HEK293 (cell line): ENCODE data around the gene IFNL1.
A peak's percentile ranks its signal among the peaks of the same experiment; 100 is the strongest.

ENCODE experiments used
- SCRT1 ChIP-seq: fragments of 450-650 bp; formaldehyde crosslinking; IDR thresholded peaks from 2 replicates; pipeline ENCODE4 v1.5.1; 2016; ENCODE audit warnings: missing biosample characterization, missing genetic modification characterization, borderline replicate concordance
- YY2 ChIP-seq: fragments of 450-650 bp; formaldehyde crosslinking; IDR thresholded peaks from 2 replicates; pipeline ENCODE4 v1.5.1; 2016; ENCODE audit warnings: missing biosample characterization, missing genetic modification characterization
- ZNF10 ChIP-seq: fragments of 450-650 bp; formaldehyde crosslinking; IDR thresholded peaks from 2 replicates; pipeline ENCODE4 v1.5.1; 2017; ENCODE audit warnings: missing biosample characterization, missing genetic modification characterization
- ZNF132 ChIP-seq: fragments of 450-650 bp; formaldehyde crosslinking; IDR thresholded peaks from 2 replicates; pipeline ENCODE4 v1.5.1; 2017; ENCODE audit warnings: missing biosample characterization, missing genetic modification characterization, borderline replicate concordance
- ZNF155 ChIP-seq: fragments of 450-650 bp; formaldehyde crosslinking; IDR thresholded peaks from 2 replicates; pipeline ENCODE4 v1.5.1; 2016; ENCODE audit warnings: missing biosample characterization, missing genetic modification characterization
- ZNF16 ChIP-seq: fragments of 450-650 bp; formaldehyde crosslinking; IDR thresholded peaks from 2 replicates; pipeline ENCODE4 v1.5.1; 2016; ENCODE audit warnings: low read depth, missing biosample characterization, missing genetic modification characterization
- ZNF2 ChIP-seq: fragments of 450-650 bp; formaldehyde crosslinking; IDR thresholded peaks from 2 replicates; pipeline ENCODE4 v1.5.1; 2016; ENCODE audit warnings: missing biosample characterization, missing genetic modification characterization
- ZNF211 ChIP-seq: fragments of 450-650 bp; formaldehyde crosslinking; IDR thresholded peaks from 2 replicates; pipeline ENCODE4 v1.5.1; 2016; ENCODE audit warnings: low read depth, missing biosample characterization, missing genetic modification characterization
- ZNF248 ChIP-seq: fragments of 450-650 bp; formaldehyde crosslinking; IDR thresholded peaks from 2 replicates; pipeline ENCODE4 v1.5.1; 2017; ENCODE audit warnings: missing biosample characterization, missing genetic modification characterization
- ZNF266 ChIP-seq: fragments of 450-650 bp; formaldehyde crosslinking; IDR thresholded peaks from 2 replicates; pipeline ENCODE4 v1.5.1; 2016; ENCODE audit warnings: missing biosample characterization, missing genetic modification characterization, low read depth
- ZNF366 ChIP-seq: fragments of 450-650 bp; formaldehyde crosslinking; conservative IDR thresholded peaks from 2 replicates; pipeline ENCODE4 v1.5.1; 2016; ENCODE audit warnings: missing biosample characterization, missing genetic modification characterization
- ZNF394 ChIP-seq: fragments of 450-650 bp; formaldehyde crosslinking; IDR thresholded peaks from 2 replicates; pipeline ENCODE4 v1.5.1; 2016; ENCODE audit warnings: missing biosample characterization, missing genetic modification characterization, mild to moderate bottlenecking, moderate library complexity, borderline replicate concordance
- ZNF48 ChIP-seq: fragments of 450-650 bp; formaldehyde crosslinking; IDR thresholded peaks from 2 replicates; pipeline ENCODE4 v1.5.1; 2016; ENCODE audit warnings: missing biosample characterization, missing genetic modification characterization
- ZNF544 ChIP-seq: fragments of 450-650 bp; formaldehyde crosslinking; IDR thresholded peaks from 2 replicates; pipeline ENCODE4 v1.5.0; 2017; ENCODE audit warnings: missing biosample characterization, missing genetic modification characterization
- ZNF560 ChIP-seq: fragments of 450-650 bp; formaldehyde crosslinking; IDR thresholded peaks from 2 replicates; pipeline ENCODE4 v1.5.1; 2017; ENCODE audit warnings: missing biosample characterization, missing genetic modification characterization, borderline replicate concordance
- ZNF645 ChIP-seq: fragments of 450-650 bp; formaldehyde crosslinking; IDR thresholded peaks from 2 replicates; pipeline ENCODE4; 2016; ENCODE audit warnings: missing biosample characterization, missing genetic modification characterization
- ZNF670 ChIP-seq: fragments of 450-650 bp; formaldehyde crosslinking; IDR thresholded peaks from 2 replicates; pipeline ENCODE4 v1.5.1; 2016; ENCODE audit warnings: missing biosample characterization, missing genetic modification characterization, low read depth
- ZNF692 ChIP-seq: fragments of 450-650 bp; formaldehyde crosslinking; IDR thresholded peaks from 2 replicates; pipeline ENCODE4 v1.5.1; 2016; ENCODE audit warnings: missing biosample characterization, missing genetic modification characterization
- ZNF768 ChIP-seq: fragments of 450-650 bp; formaldehyde crosslinking; IDR thresholded peaks from 2 replicates; pipeline ENCODE4 v1.5.1; 2018; ENCODE audit warnings: missing biosample characterization, mild to moderate bottlenecking, missing genetic modification characterization
- ZNF777 ChIP-seq: fragments of 450-650 bp; formaldehyde crosslinking; IDR thresholded peaks from 2 replicates; pipeline ENCODE4 v1.5.1; 2017; ENCODE audit warnings: missing biosample characterization, missing genetic modification characterization, borderline replicate concordance
- ZNF785 ChIP-seq: fragments of 450-650 bp; formaldehyde crosslinking; IDR thresholded peaks from 2 replicates; pipeline ENCODE4 v1.5.1; 2016; ENCODE audit warnings: missing biosample characterization, missing genetic modification characterization
- TF ChIP-seq, protein P1 (sequence below): sonication (generic); formaldehyde crosslinking; IDR thresholded peaks from 2 replicates; pipeline ENCODE4 v1.8.1; 2022; ENCODE audit warnings: mild to moderate bottlenecking, moderate library complexity, missing genetic modification reagents
- TF ChIP-seq, protein P2 (sequence below): fragments of 450-650 bp; formaldehyde crosslinking; IDR thresholded peaks from 2 replicates; pipeline ENCODE4 v1.5.1; 2016; ENCODE audit warnings: missing biosample characterization, missing genetic modification characterization
- TF ChIP-seq, protein P3 (sequence below): fragments of 450-650 bp; formaldehyde crosslinking; IDR thresholded peaks from 2 replicates; pipeline ENCODE4 v1.5.1; 2017; ENCODE audit warnings: missing biosample characterization, missing genetic modification characterization
- TF ChIP-seq, protein P4 (sequence below): fragments of 450-650 bp; formaldehyde crosslinking; IDR thresholded peaks from 2 replicates; pipeline ENCODE4 v1.5.1; 2016; ENCODE audit warnings: missing biosample characterization, missing genetic modification characterization
- TF ChIP-seq, protein P5 (sequence below): fragments of 450-650 bp; formaldehyde crosslinking; IDR thresholded peaks from 2 replicates; pipeline ENCODE4 v1.5.1; 2016; ENCODE audit warnings: missing biosample characterization, missing genetic modification characterization

IFNL1 gene

GRCh38 chr19:39341719-39342604 is 45.8 kb downstream of the IFNL1 start, which contains the start of gene SAMD4B (continued):
- TF ChIP-seq, protein P1, sequence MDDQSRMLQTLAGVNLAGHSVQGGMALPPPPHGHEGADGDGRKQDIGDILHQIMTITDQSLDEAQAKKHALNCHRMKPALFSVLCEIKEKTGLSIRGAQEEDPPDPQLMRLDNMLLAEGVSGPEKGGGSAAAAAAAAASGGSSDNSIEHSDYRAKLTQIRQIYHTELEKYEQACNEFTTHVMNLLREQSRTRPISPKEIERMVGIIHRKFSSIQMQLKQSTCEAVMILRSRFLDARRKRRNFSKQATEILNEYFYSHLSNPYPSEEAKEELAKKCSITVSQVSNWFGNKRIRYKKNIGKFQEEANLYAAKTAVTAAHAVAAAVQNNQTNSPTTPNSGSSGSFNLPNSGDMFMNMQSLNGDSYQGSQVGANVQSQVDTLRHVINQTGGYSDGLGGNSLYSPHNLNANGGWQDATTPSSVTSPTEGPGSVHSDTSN (CRISPR knock-in tag) = peak; percentile 93
- TF ChIP-seq ZNF248 (tag by site-specific recombination) = no peak
- TF ChIP-seq ZNF48 (tag by site-specific recombination) = no peak
- TF ChIP-seq ZNF645 = no peak
- no peak for TF ChIP-seq ZNF560 (tag by site-specific recombination)
- TF ChIP-seq ZNF132 = no peak
- peak; percentile 23; the same call in 1 of the 2 replicates for TF ChIP-seq SCRT1
- TF ChIP-seq, protein P2, sequence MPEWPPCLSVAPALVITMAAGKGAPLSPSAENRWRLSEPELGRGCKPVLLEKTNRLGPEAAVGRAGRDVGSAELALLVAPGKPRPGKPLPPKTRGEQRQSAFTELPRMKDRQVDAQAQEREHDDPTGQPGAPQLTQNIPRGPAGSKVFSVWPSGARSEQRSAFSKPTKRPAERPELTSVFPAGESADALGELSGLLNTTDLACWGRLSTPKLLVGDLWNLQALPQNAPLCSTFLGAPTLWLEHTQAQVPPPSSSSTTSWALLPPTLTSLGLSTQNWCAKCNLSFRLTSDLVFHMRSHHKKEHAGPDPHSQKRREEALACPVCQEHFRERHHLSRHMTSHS (tag by site-specific recombination) = no peak
- TF ChIP-seq ZNF266 = no peak
- no peak for TF ChIP-seq ZNF670
- TF ChIP-seq ZNF155 (tag by site-specific recombination) = no peak
- TF ChIP-seq YY2 (tag by site-specific recombination) = peak; percentile 69; the same call in 1 of the 2 replicates
- TF ChIP-seq ZNF544 (tag by site-specific recombination) = no peak
- TF ChIP-seq, protein P3, sequence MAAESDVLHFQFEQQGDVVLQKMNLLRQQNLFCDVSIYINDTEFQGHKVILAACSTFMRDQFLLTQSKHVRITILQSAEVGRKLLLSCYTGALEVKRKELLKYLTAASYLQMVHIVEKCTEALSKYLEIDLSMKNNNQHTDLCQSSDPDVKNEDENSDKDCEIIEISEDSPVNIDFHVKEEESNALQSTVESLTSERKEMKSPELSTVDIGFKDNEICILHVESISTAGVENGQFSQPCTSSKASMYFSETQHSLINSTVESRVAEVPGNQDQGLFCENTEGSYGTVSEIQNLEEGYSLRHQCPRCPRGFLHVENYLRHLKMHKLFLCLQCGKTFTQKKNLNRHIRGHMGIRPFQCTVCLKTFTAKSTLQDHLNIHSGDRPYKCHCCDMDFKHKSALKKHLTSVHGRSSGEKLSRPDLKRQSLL = peak; percentile 46; the same call in 1 of the 2 replicates
- peak; percentile 67 for TF ChIP-seq ZNF785 (tag by site-specific recombination)
- TF ChIP-seq ZNF777 (tag by site-specific recombination) = no peak
- peak; percentile 88; the same call in 1 of the 2 replicates for TF ChIP-seq ZNF394
- TF ChIP-seq ZNF211 = no peak
- TF ChIP-seq ZNF366 (tag by site-specific recombination) = peak; percentile 57
- TF ChIP-seq, protein P4, sequence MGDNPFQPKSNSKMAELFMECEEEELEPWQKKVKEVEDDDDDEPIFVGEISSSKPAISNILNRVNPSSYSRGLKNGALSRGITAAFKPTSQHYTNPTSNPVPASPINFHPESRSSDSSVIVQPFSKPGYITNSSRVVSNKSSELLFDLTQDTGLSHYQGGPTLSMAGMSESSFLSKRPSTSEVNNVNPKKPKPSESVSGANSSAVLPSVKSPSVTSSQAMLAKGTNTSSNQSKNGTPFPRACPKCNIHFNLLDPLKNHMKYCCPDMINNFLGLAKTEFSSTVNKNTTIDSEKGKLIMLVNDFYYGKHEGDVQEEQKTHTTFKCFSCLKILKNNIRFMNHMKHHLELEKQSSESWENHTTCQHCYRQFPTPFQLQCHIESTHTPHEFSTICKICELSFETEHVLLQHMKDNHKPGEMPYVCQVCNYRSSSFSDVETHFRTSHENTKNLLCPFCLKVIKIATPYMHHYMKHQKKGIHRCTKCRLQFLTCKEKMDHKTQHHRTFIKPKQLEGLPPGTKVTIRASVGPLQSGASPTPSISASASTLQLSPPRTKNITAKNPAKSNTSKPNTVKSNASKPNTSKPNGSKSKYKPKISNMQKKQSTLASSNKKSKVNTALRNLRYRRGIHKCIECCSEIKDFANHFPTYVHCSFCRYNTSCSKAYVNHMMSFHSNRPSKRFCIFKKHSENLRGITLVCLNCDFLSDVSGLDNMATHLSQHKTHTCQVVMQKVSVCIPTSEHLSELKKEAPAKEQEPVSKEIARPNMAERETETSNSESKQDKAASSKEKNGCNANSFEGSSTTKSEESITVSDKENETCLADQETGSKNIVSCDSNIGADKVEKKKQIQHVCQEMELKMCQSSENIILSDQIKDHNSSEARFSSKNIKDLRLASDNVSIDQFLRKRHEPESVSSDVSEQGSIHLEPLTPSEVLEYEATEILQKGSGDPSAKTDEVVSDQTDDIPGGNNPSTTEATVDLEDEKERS (tag by site-specific recombination) = peak; percentile 81; the same call in 1 of the 2 replicates
- peak; percentile 50; the same call in 1 of the 2 replicates for TF ChIP-seq ZNF768 (tag by site-specific recombination)
- peak; percentile 95 for TF ChIP-seq ZNF692 (tag by site-specific recombination)
- TF ChIP-seq ZNF10 = peak; percentile 89
- TF ChIP-seq, protein P5, sequence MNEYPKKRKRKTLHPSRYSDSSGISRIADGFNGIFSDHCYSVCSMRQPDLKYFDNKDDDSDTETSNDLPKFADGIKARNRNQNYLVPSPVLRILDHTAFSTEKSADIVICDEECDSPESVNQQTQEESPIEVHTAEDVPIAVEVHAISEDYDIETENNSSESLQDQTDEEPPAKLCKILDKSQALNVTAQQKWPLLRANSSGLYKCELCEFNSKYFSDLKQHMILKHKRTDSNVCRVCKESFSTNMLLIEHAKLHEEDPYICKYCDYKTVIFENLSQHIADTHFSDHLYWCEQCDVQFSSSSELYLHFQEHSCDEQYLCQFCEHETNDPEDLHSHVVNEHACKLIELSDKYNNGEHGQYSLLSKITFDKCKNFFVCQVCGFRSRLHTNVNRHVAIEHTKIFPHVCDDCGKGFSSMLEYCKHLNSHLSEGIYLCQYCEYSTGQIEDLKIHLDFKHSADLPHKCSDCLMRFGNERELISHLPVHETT (tag by site-specific recombination) = peak; percentile 94
- no peak; the same call in 1 of the 2 replicates for TF ChIP-seq ZNF16 (tag by site-specific recombination)
- peak; percentile 98 for TF ChIP-seq ZNF2 (tag by site-specific recombination)
